Loucy (cell line): ENCODE data around the gene MYO9A.

ENCODE experiments used
- H2AFZ ChIP-seq: fragments of 200-600 bp; sonication (generic); 2 replicates; pipeline ENCODE4 v1.6.0; 2016; ENCODE audit warnings: antibody characterized with exemption, mild to moderate bottlenecking, low read length, moderate library complexity
- H3F3A ChIP-seq: fragments of 200-600 bp; 2 replicates; pipeline ENCODE4 v1.6.0; 2016; ENCODE audit warnings: antibody characterized with exemption, low read depth, mild to moderate bottlenecking
- H3K27me3 ChIP-seq: fragments of 200-600 bp; sonication (generic); 2 replicates; pipeline ENCODE4 v1.6.1; 2014; ENCODE audit warnings: low read length, mild to moderate bottlenecking; ENCODE audit not compliant: insufficient read depth, poor library complexity, severe bottlenecking
- H3K36me3 ChIP-seq: fragments of 200-600 bp; sonication (generic); 2 replicates; pipeline ENCODE4 v1.6.1; 2016; ENCODE audit warnings: low read length; ENCODE audit not compliant: insufficient read depth
- H3K4me1 ChIP-seq: fragments of 200-600 bp; sonication (generic); 2 replicates; pipeline ENCODE4 v1.5.1; 2014; ENCODE audit warnings: low read length, mild to moderate bottlenecking; ENCODE audit not compliant: insufficient read depth, poor library complexity, severe bottlenecking
- H3K4me2 ChIP-seq: fragments of 200-600 bp; sonication (generic); 2 replicates; pipeline ENCODE4 v1.6.0; 2014; ENCODE audit warnings: antibody characterized with exemption, low read length, low read depth, mild to moderate bottlenecking; ENCODE audit not compliant: poor library complexity, severe bottlenecking
- H3K4me3 ChIP-seq: fragments of 200-600 bp; sonication (generic); 2 replicates; pipeline ENCODE4 v1.5.1; 2014; ENCODE audit warnings: low read length, mild to moderate bottlenecking, mixed read lengths; ENCODE audit not compliant: poor library complexity, severe bottlenecking
- H3K79me2 ChIP-seq: fragments of 200-600 bp; sonication (generic); 2 replicates; pipeline ENCODE4 v1.6.1; 2014; ENCODE audit warnings: low read length; ENCODE audit not compliant: insufficient read depth
- H3K9ac ChIP-seq: fragments of 200-600 bp; sonication (generic); 2 replicates; pipeline ENCODE4 v1.6.0; 2014; ENCODE audit warnings: mild to moderate bottlenecking, low read depth, low read length, moderate library complexity; ENCODE audit not compliant: poor library complexity, severe bottlenecking
- H3K9me2 ChIP-seq: fragments of 200-600 bp; sonication (generic); replicated peaks from 2 replicates; pipeline ENCODE4 v1.6.1; 2016; ENCODE audit warnings: low read depth, low read length, mixed read lengths
- H3K9me3 ChIP-seq: fragments of 200-600 bp; sonication (generic); 2 replicates; pipeline ENCODE4 v1.6.1; 2014; ENCODE audit warnings: mild to moderate bottlenecking, antibody characterized with exemption, low read length, low read depth; ENCODE audit not compliant: insufficient read depth
- H4K20me1 ChIP-seq: fragments of 200-600 bp; sonication (generic); 2 replicates; pipeline ENCODE4 v1.6.0; 2014; ENCODE audit warnings: antibody characterized with exemption, low read length, mild to moderate bottlenecking; ENCODE audit not compliant: insufficient read depth, poor library complexity, severe bottlenecking
- EZH2phosphoT487 ChIP-seq: fragments of 200-600 bp; IDR thresholded peaks from 2 replicates; pipeline ENCODE4 v1.6.1; 2018; ENCODE audit warnings: antibody characterized with exemption, mild to moderate bottlenecking, moderate library complexity, borderline replicate concordance
- TF ChIP-seq, protein P1 (sequence below): fragments of 200-600 bp; sonication (generic); conservative IDR thresholded peaks from 2 replicates; pipeline ENCODE4 v1.5.1; 2014; ENCODE audit warnings: mild to moderate bottlenecking, antibody characterized with exemption, low read length

The MYO9A gene

DNA sequence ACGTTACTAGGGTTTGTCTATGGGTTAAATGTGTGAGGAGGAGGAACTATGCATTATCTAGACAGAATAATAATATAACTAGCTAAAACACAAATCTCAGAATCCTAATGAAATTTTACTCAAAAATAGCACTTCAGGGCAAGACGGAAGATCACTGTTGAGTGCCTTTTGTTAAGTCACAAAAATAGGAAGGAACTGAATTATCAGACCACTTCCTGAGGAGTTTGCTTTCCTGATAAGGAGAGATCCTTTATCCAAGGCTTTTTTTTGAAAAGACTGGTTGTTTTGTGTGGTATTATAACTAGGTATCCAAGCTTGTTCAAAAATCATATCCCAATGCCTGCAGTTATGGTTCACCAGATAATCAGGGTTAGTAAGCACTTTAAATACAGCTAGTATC lies 273.0 kb downstream of the MYO9A start:
- H3K9me2 ChIP-seq: no peaks in the 10 kb centered on the region
- no peaks in the 10 kb centered on the region for H3K79me2 ChIP-seq
- TF ChIP-seq EZH2phosphoT487: no peak
- TF ChIP-seq, protein P1, sequence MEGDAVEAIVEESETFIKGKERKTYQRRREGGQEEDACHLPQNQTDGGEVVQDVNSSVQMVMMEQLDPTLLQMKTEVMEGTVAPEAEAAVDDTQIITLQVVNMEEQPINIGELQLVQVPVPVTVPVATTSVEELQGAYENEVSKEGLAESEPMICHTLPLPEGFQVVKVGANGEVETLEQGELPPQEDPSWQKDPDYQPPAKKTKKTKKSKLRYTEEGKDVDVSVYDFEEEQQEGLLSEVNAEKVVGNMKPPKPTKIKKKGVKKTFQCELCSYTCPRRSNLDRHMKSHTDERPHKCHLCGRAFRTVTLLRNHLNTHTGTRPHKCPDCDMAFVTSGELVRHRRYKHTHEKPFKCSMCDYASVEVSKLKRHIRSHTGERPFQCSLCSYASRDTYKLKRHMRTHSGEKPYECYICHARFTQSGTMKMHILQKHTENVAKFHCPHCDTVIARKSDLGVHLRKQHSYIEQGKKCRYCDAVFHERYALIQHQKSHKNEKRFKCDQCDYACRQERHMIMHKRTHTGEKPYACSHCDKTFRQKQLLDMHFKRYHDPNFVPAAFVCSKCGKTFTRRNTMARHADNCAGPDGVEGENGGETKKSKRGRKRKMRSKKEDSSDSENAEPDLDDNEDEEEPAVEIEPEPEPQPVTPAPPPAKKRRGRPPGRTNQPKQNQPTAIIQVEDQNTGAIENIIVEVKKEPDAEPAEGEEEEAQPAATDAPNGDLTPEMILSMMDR: no peak
- H3K27me3 ChIP-seq: no peaks in the 10 kb centered on the region
- H3K9ac ChIP-seq: no peak overlapping the region
- no peak overlapping the region for H2AFZ ChIP-seq
- H3K9me3 ChIP-seq: no peaks in the 10 kb centered on the region
- H4K20me1 ChIP-seq: no peaks in the 10 kb centered on the region
- no peak overlapping the region for H3K4me2 ChIP-seq
- no peak overlapping the region for H3K4me3 ChIP-seq
- H3F3A ChIP-seq: no peaks in the 10 kb centered on the region
- H3K36me3 ChIP-seq: peaks cover 57% of the 10 kb centered on the region
- no peaks in the 10 kb centered on the region for H3K4me1 ChIP-seq

DNA sequence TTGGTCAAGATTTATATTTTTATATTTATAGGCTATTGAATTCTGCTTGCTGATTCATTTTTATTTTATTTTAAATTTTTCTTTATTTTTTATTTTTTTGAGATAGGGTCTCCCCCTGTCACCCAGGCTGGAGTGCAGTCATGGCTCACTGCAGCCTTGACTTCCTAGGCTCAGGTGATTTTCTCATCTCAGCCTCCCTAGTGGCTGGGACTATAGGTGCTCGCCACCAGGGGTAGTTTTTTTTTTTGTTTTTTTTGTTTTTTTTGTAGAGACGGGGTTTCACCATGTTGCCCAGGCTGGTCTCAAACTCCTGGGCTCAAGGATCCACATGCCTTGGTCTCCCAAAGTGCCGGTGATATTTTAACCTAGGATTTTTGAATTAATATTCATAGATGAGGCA lies 276.4 kb downstream of the MYO9A start:
- Histone ChIP-seq H3K79me2 (no peaks in the 10 kb centered on the region), H3K9ac (no peak overlapping the region), H3K36me3 (peaks cover 27% of the 10 kb centered on the region), H4K20me1 (no peaks in the 10 kb centered on the region), H3K4me2 (no peak overlapping the region), H3K9me2 (no peaks in the 10 kb centered on the region), H2AFZ (no peak overlapping the region), H3K9me3 (no peaks in the 10 kb centered on the region), H3K4me3 (no peak overlapping the region), H3K27me3 (no peaks in the 10 kb centered on the region), H3K4me1 (no peaks in the 10 kb centered on the region), H3F3A (no peaks in the 10 kb centered on the region)
- TF ChIP-seq EZH2phosphoT487: no peak
- TF ChIP-seq, protein P1: no peak

DNA sequence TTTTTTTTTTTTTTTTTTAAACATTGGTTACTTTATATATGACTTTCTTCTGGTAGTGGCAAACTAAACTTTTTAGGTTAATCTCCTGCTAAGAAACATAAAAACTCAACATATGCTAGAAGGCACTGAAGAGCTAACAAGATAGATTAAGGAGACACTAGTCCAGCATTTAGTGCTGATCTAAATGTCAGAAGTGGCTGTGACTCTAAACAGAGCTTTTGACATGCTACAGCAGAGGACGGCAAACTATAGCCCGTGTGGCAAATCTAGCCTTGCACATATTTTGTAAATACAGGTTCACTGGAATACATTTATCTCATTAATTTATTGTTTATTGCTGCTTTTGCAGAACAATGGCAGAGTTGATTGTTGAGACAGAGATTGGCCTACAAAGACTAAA lies 287.0 kb downstream of the MYO9A start:
- no peak overlapping the region for H3K4me2 ChIP-seq
- no peak overlapping the region for H3K9ac ChIP-seq
- no peaks in the 10 kb centered on the region for H3K79me2 ChIP-seq
- H3K9me2 ChIP-seq: no peaks in the 10 kb centered on the region
- no peaks in the 10 kb centered on the region for H3F3A ChIP-seq
- no peak for TF ChIP-seq EZH2phosphoT487
- TF ChIP-seq, protein P1: no peak
- peaks cover 42% of the 10 kb centered on the region; the same call in 1 of the 2 replicates for H3K36me3 ChIP-seq
- H3K4me3 ChIP-seq: no peak overlapping the region
- H3K9me3 ChIP-seq: no peaks in the 10 kb centered on the region
- no peak overlapping the region for H2AFZ ChIP-seq
- no peaks in the 10 kb centered on the region for H3K4me1 ChIP-seq
- H3K27me3 ChIP-seq: no peaks in the 10 kb centered on the region
- H4K20me1 ChIP-seq: no peaks in the 10 kb centered on the region
